Esophagus muscularis mucosa (tissue), 4 donors: ENCODE measurements around the gene RTBDN. TPM values are rescaled to one million over a fixed set of nuclear protein-coding genes. Genes with fewer than 3 reads are reported as not detected.

ENCODE experiments used
- DNase-seq: peaks from one replicate; pipeline ENCODE4 v3.0.0-alpha.2; 2017; ENCODE audit errors: extremely low spot score
- H3K27ac ChIP-seq, 4 donors: fragments of 200-600 bp; sonication (generic); replicated peaks in 1 of 4; 1 replicate in 3 of 4; 2 replicates in 1 of 4; pipeline ENCODE4 v1.5.1; 2016 to 2019; ENCODE audit warnings: mild to moderate bottlenecking in 1 of 4
- H3K27me3 ChIP-seq, 4 donors: fragments of 200-600 bp; sonication (generic); one replicate each; pipeline versions ENCODE4 v1.5.1 to v1.6.0; 2016 to 2019
- H3K36me3 ChIP-seq, 4 donors: fragments of 200-600 bp; sonication (generic); one replicate each; pipeline ENCODE4 v1.5.1; 2016 to 2019
- H3K4me1 ChIP-seq, 4 donors: fragments of 200-600 bp; sonication (generic); one replicate each; pipeline ENCODE4 v1.5.1; 2016 to 2019
- H3K4me3 ChIP-seq, 4 donors: fragments of 200-600 bp; sonication (generic); 1 replicate in 2 of 4; 2 replicates in 2 of 4; pipeline ENCODE4 v1.5.1; 2016 to 2019; ENCODE audit warnings: mild to moderate bottlenecking in 4 of 4, moderate library complexity in 1 of 4
- H3K9me3 ChIP-seq, 4 donors: fragments of 200-600 bp; sonication (generic); 1 replicate in 3 of 4; 2 replicates in 1 of 4; pipeline ENCODE4 v1.5.1; 2016 to 2019
- EP300 ChIP-seq: sonication (generic); formaldehyde crosslinking; IDR thresholded peaks from one replicate; pipeline ENCODE4 v1.6.1; 2017; ENCODE audit warnings: antibody characterized with exemption
- POLR2A ChIP-seq: fragments of 450-650 bp; IDR thresholded peaks from one replicate; pipeline ENCODE4 v1.6.1; 2017; ENCODE audit warnings: antibody characterized with exemption, moderate library complexity, mild to moderate bottlenecking, low read depth
- POLR2AphosphoS5 ChIP-seq, 2 donors: sonication (generic); formaldehyde crosslinking; IDR thresholded peaks; one replicate each; pipeline ENCODE4 v1.6.1; 2017; ENCODE audit warnings: antibody characterized with exemption in 2 of 2
- WGBS: methylation state at CpG from one replicate; pipeline ENCODE4 v1.1.5; 2018; 5-methylcytosine and 5-hydroxymethylcytosine counted together
- intact Hi-C: fragments of 100-400 bp; cut with DNase I; formaldehyde crosslinking; loops from one replicate; pipeline ENCODE4 v1.15.1; 2023
- small RNA-seq, 3 donors: library from RNA; depleted of rRNA; stranded (forward); fragments of <200 nt; gene quantifications; one replicate each; pipeline ENCODE3, GENCODE V24; 2016
- total RNA-seq, 4 donors: library from RNA; depleted of rRNA; stranded (reverse); fragments of >200 nt; gene quantifications; one replicate each; pipeline versions ENCODE4 v1.1.0 to v1.2.1, GENCODE V29; 2016
- TF ChIP-seq, protein P1 (sequence below), 3 experiments: fragments of 200-600 bp in 2 of 3; fragments of 450-650 bp in 1 of 3; sonication (generic) in 2 of 3; IDR thresholded peaks; one replicate each; pipeline ENCODE4 v1.5.1; 2017 to 2019; ENCODE audit warnings: antibody characterized with exemption in 3 of 3, mild to moderate bottlenecking in 2 of 3, moderate library complexity in 1 of 3

The RTBDN gene
- total RNA-seq, 4 donors from 2014 or later: 0.52 to 0.83 TPM; not detected in 2

GRCh38 chr19:12778017-12778904, 56.1 kb downstream of the RTBDN start:
- peaks cover 0 to 5% (median 0%) of the 10 kb centered on the region in 4 donors for H3K36me3 ChIP-seq
- no peaks in the 10 kb centered on the region for H3K9me3 ChIP-seq
- intact Hi-C loops: no loop called here
- H3K27ac ChIP-seq: peak overlapping the region; percentile 94 to 96 (median 95)
- 6% methylated on average over 22 of the region's 44 CpGs for WGBS
- no peaks in the 10 kb centered on the region for H3K27me3 ChIP-seq
- peak overlapping the region; percentile 61 to 77 (median 68) for H3K4me3 ChIP-seq
- no peak for DNase-seq
- TF ChIP-seq POLR2A (no peak), POLR2AphosphoS5 (IDR thresholded peaks at IDR 0.05) (peak; percentile 55 to 74), EP300 (no peak)
- TF ChIP-seq, protein P1, sequence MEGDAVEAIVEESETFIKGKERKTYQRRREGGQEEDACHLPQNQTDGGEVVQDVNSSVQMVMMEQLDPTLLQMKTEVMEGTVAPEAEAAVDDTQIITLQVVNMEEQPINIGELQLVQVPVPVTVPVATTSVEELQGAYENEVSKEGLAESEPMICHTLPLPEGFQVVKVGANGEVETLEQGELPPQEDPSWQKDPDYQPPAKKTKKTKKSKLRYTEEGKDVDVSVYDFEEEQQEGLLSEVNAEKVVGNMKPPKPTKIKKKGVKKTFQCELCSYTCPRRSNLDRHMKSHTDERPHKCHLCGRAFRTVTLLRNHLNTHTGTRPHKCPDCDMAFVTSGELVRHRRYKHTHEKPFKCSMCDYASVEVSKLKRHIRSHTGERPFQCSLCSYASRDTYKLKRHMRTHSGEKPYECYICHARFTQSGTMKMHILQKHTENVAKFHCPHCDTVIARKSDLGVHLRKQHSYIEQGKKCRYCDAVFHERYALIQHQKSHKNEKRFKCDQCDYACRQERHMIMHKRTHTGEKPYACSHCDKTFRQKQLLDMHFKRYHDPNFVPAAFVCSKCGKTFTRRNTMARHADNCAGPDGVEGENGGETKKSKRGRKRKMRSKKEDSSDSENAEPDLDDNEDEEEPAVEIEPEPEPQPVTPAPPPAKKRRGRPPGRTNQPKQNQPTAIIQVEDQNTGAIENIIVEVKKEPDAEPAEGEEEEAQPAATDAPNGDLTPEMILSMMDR (IDR thresholded peaks at IDR 0.05): no peak
- H3K4me1 ChIP-seq: peaks cover 53 to 69% (median 58%) of the 10 kb centered on the region in 4 donors

DNA sequence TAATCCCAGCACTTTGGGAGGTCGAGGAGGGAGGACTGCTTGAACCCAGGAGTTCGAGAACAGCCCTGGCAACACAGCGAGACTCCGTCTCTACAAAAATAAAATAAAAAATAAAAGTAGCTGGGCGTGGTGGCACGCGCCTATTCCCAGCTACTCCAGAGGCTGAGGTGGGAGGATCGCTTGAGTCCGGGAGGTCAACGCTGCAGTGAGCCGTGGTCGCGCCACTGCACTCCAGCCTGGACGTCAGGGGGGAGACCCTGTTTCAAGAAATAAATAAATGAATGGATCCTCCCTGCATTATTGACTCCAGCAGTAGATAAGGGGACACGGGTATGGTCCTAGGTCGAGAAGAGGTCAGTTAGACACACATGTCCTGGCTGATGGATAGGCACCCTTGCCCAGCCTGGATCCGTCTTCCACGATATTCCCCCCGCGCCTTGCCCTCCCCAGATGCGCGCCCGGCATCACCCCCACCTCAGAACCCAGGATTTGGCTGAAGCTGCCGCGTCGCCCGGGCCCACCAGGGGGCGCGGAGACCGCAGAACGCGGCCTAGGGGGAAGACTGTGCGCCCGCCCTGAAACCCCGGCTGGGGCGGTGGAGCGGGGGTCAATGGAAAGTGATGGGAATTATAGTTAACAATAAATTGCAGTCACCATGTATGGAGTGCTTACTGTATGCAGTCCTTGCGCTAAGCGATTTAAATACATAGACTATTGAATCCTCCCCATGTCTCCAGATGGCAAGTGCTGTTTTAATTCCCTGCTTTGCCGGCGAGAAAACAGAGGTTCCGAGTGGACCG, 57.0 kb downstream of the RTBDN start:
- Histone ChIP-seq H3K4me1 (peaks cover 47 to 61% (median 53%) of the 10 kb centered on the region in 4 donors), H3K9me3 (no peaks in the 10 kb centered on the region), H3K36me3 (peaks cover 0 to 5% (median 0%) of the 10 kb centered on the region in 4 donors), H3K27me3 (no peaks in the 10 kb centered on the region), H3K27ac (peak overlapping the region; percentile 94 to 96 (median 95)), H3K4me3 (peak overlapping the region; percentile 61 to 77 (median 68))
- TF ChIP-seq POLR2AphosphoS5 (IDR thresholded peaks at IDR 0.05) (peak; percentile 63 to 84), EP300 (no peak), POLR2A (no peak)
- TF ChIP-seq, protein P1 (IDR thresholded peaks at IDR 0.05): peak in 2 of 3 experiments; percentile 98
- no peak for DNase-seq
- 19% methylated on average over 23 of the region's 43 CpGs for WGBS
- intact Hi-C loops: loop anchor here (1.0 kb wide), 1 partner anchor 19 kb away; no protein-coding TSS in a partner anchor

Small RNA genes lying within 50 kb of the gene (small RNA-seq; reads per million reads assigned to genes)
- gene MIR5684 (0 reads per million in 3 donors), gene MIR6794 (0 reads per million in 3 donors)

Other genes with a start within 250 kb of the RTBDN start
- 1 to 10 TPM; 3.3 to 6.7 (median 5.3) TPM for gene ZNF490, start 223.8 kb downstream of the RTBDN start, total RNA-seq
- 10 to 100 TPM; 14.0 to 21.6 (median 17.3) TPM for gene ZNF791, start 223.7 kb downstream of the RTBDN start, total RNA-seq
- gene MAN2B1, start 167.8 kb downstream of the RTBDN start, total RNA-seq: 10 to 100 TPM; 65.7 to 80.8 (median 68.9) TPM
- 10 to 100 TPM in 3 of 4 donors, 1 to 10 TPM in 1; 10.0 to 19.7 (median 13.9) TPM for gene WDR83, start 167.8 kb downstream of the RTBDN start, total RNA-seq
- 10 to 100 TPM; 74.3 to 92.3 (median 85.0) TPM for gene DHPS, start 152.7 kb downstream of the RTBDN start, total RNA-seq
- gene GNG14, start 146.6 kb downstream of the RTBDN start, total RNA-seq: not detected
- 10 to 100 TPM in 1 of 4 donors, 1 to 10 TPM in 3; 4.3 to 10.6 (median 7.5) TPM for gene FBXW9, start 137.9 kb downstream of the RTBDN start, total RNA-seq
- gene TNPO2, start 110.6 kb downstream of the RTBDN start, total RNA-seq: 10 to 100 TPM; 42.8 to 71.9 (median 62.8) TPM
- gene TRIR, start 99.9 kb downstream of the RTBDN start, total RNA-seq: 100 to 1,000 TPM; 382 to 470 (median 431) TPM
- gene GET3, start 97.1 kb downstream of the RTBDN start, total RNA-seq: 10 to 100 TPM; 46.9 to 63.5 (median 51.3) TPM
- not detected for gene BEST2, start 82.8 kb downstream of the RTBDN start, total RNA-seq
- gene HOOK2, start 59.0 kb downstream of the RTBDN start, total RNA-seq: 10 to 100 TPM in 3 of 4 donors, 1 to 10 TPM in 1; 7.1 to 17.0 (median 12.6) TPM
- gene JUNB, start 43.1 kb downstream of the RTBDN start, total RNA-seq: 1,000 to 10,000 TPM in 1 of 4 donors, 100 to 1,000 TPM in 2, 10 to 100 TPM in 1; 82.2 to 1,609 (median 182) TPM
- gene PRDX2, start 32.8 kb downstream of the RTBDN start, total RNA-seq: 100 to 1,000 TPM; 236 to 275 (median 250) TPM
- under 1 TPM in 1 of 4 donors, not detected in 3; 0.65 TPM for gene THSD8, start 32.5 kb downstream of the RTBDN start, total RNA-seq
- gene RNASEH2A, start 28.0 kb downstream of the RTBDN start, total RNA-seq: 1 to 10 TPM; 2.7 to 6.6 (median 4.2) TPM
- under 1 TPM; 0.50 to 0.91 (median 0.76) TPM for gene MAST1, start 3.9 kb upstream of the RTBDN start, total RNA-seq
- 10 to 100 TPM; 26.6 to 37.4 (median 31.2) TPM for gene DNASE2, start 46.9 kb upstream of the RTBDN start, total RNA-seq
- gene KLF1, start 52.6 kb upstream of the RTBDN start, total RNA-seq: not detected
- gene GCDH, start 56.6 kb upstream of the RTBDN start, total RNA-seq: 10 to 100 TPM; 36.1 to 63.6 (median 52.9) TPM
- gene SYCE2, start 84.7 kb upstream of the RTBDN start, total RNA-seq: under 1 TPM in 1 of 4 donors, not detected in 3; 0.97 TPM
- 10 to 100 TPM; 21.6 to 49.2 (median 35.8) TPM for gene FARSA, start 99.1 kb upstream of the RTBDN start, total RNA-seq
- 100 to 1,000 TPM; 200 to 300 (median 270) TPM for gene CALR, start 104.0 kb upstream of the RTBDN start, total RNA-seq
- 100 to 1,000 TPM; 138 to 218 (median 181) TPM for gene RAD23A, start 111.3 kb upstream of the RTBDN start, total RNA-seq
- gene GADD45GIP1, start 122.6 kb upstream of the RTBDN start, total RNA-seq: 10 to 100 TPM; 33.0 to 60.1 (median 49.3) TPM
- under 1 TPM in 3 of 4 donors, not detected in 1; 0.19 to 0.83 (median 0.29) TPM for gene DAND5, start 135.0 kb upstream of the RTBDN start, total RNA-seq
- 100 to 1,000 TPM in 1 of 4 donors, 10 to 100 TPM in 3; 56.0 to 154 (median 79.4) TPM for gene NFIX, start 160.9 kb upstream of the RTBDN start, total RNA-seq